Osteoblast (primary cell): ENCODE data around the gene DUS1L. TPM values are rescaled to one million over a fixed set of nuclear protein-coding genes. Genes with fewer than 3 reads are reported as not detected.
A peak's percentile ranks its signal among the peaks of the same experiment; 100 is the strongest.

ENCODE experiments used
- DNase-seq: peaks from one replicate; pipeline ENCODE4 v3.0.0; 2011; ENCODE audit warnings: low spot score, mixed read lengths; ENCODE audit not compliant: insufficient read length; ENCODE audit errors: missing footprints
- H2AFZ ChIP-seq: 2 replicates; pipeline ENCODE4 v1.6.0; 2011; ENCODE audit warnings: mild to moderate bottlenecking, low read length
- H3K27ac ChIP-seq: 2 replicates; pipeline ENCODE4 v1.5.1; 2011; ENCODE audit warnings: mild to moderate bottlenecking, low read depth, low read length, moderate library complexity
- H3K27me3 ChIP-seq: 2 replicates; pipeline ENCODE4 v1.6.0; 2012; ENCODE audit warnings: mild to moderate bottlenecking, control low read depth, inconsistent platforms, low read length, moderate library complexity; ENCODE audit not compliant: insufficient read depth
- H3K36me3 ChIP-seq: 2 replicates; pipeline ENCODE4 v1.5.1; 2011; ENCODE audit warnings: mild to moderate bottlenecking, low read length, control low read depth, moderate library complexity; ENCODE audit not compliant: insufficient read depth
- H3K4me1 ChIP-seq: 2 replicates; pipeline ENCODE4 v1.5.1; 2011; ENCODE audit warnings: mild to moderate bottlenecking, low read length, control low read depth, moderate library complexity; ENCODE audit not compliant: insufficient read depth
- H3K4me2 ChIP-seq: 2 replicates; pipeline ENCODE4 v1.6.0; 2011; ENCODE audit warnings: mild to moderate bottlenecking, low read length; ENCODE audit not compliant: insufficient read depth
- H3K4me3 ChIP-seq: fragments of 200-600 bp; sonication (generic); 3 replicates; pipeline ENCODE4 v1.5.1; 2012; ENCODE audit warnings: mild to moderate bottlenecking, low read length, inconsistent platforms; ENCODE audit not compliant: insufficient read depth
- H3K79me2 ChIP-seq: 2 replicates; pipeline ENCODE4 v1.6.0; 2012; ENCODE audit warnings: mild to moderate bottlenecking, low read length, control low read depth, inconsistent platforms; ENCODE audit not compliant: insufficient read depth
- H3K9me3 ChIP-seq: 2 replicates; pipeline ENCODE4 v1.5.1; 2011; ENCODE audit warnings: low read depth, low read length, control low read depth
- H4K20me1 ChIP-seq: 2 replicates; pipeline ENCODE4 v1.6.0; 2012; ENCODE audit warnings: mild to moderate bottlenecking, low read length, control low read depth; ENCODE audit not compliant: insufficient read depth
- CTCF ChIP-seq: IDR thresholded peaks from 2 replicates; pipeline ENCODE4 v1.5.1; 2011; ENCODE audit warnings: mild to moderate bottlenecking, low read depth, low read length, moderate library complexity; ENCODE audit errors: extremely low read depth
- total RNA-seq: library from RNA; depleted of rRNA; stranded (reverse); fragments of >200 nt; gene quantifications from 2 replicates; pipeline ENCODE4 v1.2.3, GENCODE V29; 2012

The DUS1L gene
- total RNA-seq, 1 donor, result 43.8 TPM

GRCh38 chr17:82113422-82113821 lies 47.8 kb upstream of the DUS1L start:
- no peak overlapping the region for H3K4me2 ChIP-seq
- no peaks in the 10 kb centered on the region for H3K27me3 ChIP-seq
- H3K4me3 ChIP-seq, result no peak overlapping the region

GRCh38 chr17:82112914-82113311 lies 47.3 kb upstream of the DUS1L start:
- DNase-seq, result no peak
- no peak overlapping the region for H3K27ac ChIP-seq
- H4K20me1 ChIP-seq, result no peaks in the 10 kb centered on the region
- no peaks in the 10 kb centered on the region for H3K9me3 ChIP-seq
- no peak overlapping the region for H3K4me2 ChIP-seq
- no peak for TF ChIP-seq CTCF
- no peaks in the 10 kb centered on the region for H3K79me2 ChIP-seq
- H2AFZ ChIP-seq, result no peak overlapping the region
- no peak overlapping the region for H3K4me3 ChIP-seq
- H3K4me1 ChIP-seq, result no peaks in the 10 kb centered on the region
- H3K27me3 ChIP-seq, result no peaks in the 10 kb centered on the region
- H3K36me3 ChIP-seq, result peaks cover 7% of the 10 kb centered on the region

More at GRCh38 chr17:82113422-82113821, 47.8 kb upstream of the DUS1L start:
- Histone ChIP-seq H3K9me3 (no peaks in the 10 kb centered on the region), H3K79me2 (no peaks in the 10 kb centered on the region), H2AFZ (no peak overlapping the region), H3K27ac (no peak overlapping the region), H3K36me3 (peaks cover 7% of the 10 kb centered on the region), H3K4me1 (no peaks in the 10 kb centered on the region), H4K20me1 (no peaks in the 10 kb centered on the region)
- TF ChIP-seq CTCF, result no peak
- peak; percentile 73 for DNase-seq

- H3K27ac ChIP-seq, result no peak overlapping the region
- no peak overlapping the region for H3K4me2 ChIP-seq
- H3K9me3 ChIP-seq, result no peaks in the 10 kb centered on the region
- no peak overlapping the region for H3K4me3 ChIP-seq
- TF ChIP-seq CTCF, result no peak
- H3K4me1 ChIP-seq, result no peaks in the 10 kb centered on the region
- H4K20me1 ChIP-seq, result no peaks in the 10 kb centered on the region
- peaks cover 7% of the 10 kb centered on the region for H3K36me3 ChIP-seq
- H3K79me2 ChIP-seq, result no peaks in the 10 kb centered on the region
- peak; percentile 73 for DNase-seq
- H2AFZ ChIP-seq, result no peak overlapping the region
- no peaks in the 10 kb centered on the region for H3K27me3 ChIP-seq
Measured at GRCh38 chr17:82112181-82112913, 46.7 kb upstream of the DUS1L start.

- Histone ChIP-seq H2AFZ (no peak overlapping the region), H3K36me3 (peaks cover 7% of the 10 kb centered on the region), H3K4me3 (no peak overlapping the region), H3K4me1 (no peaks in the 10 kb centered on the region), H3K27ac (no peak overlapping the region), H3K79me2 (no peaks in the 10 kb centered on the region), H3K27me3 (no peaks in the 10 kb centered on the region), H3K4me2 (no peak overlapping the region), H4K20me1 (no peaks in the 10 kb centered on the region), H3K9me3 (no peaks in the 10 kb centered on the region)
- no peak for TF ChIP-seq CTCF
- peak; percentile 62 for DNase-seq
Measured at GRCh38 chr17:82110298-82110697, 44.7 kb upstream of the DUS1L start.
